H9 (cell line): ENCODE data around the gene SECTM1. TPM values are rescaled to one million over a fixed set of nuclear protein-coding genes. Genes with fewer than 3 reads are reported as not detected.
"Not testable (repeated sequence)": the region's sequence is repeated elsewhere in the genome, so short reads cannot be mapped to it uniquely, and the experiment has no call there.

Experiments used
- DNase-seq: peaks from one replicate; pipeline ENCODE4 v3.0.0-alpha.2; 2017
- H2AFZ ChIP-seq: one replicate; pipeline ENCODE4 v1.6.1; 2013; ENCODE audit warnings: mild to moderate bottlenecking, low read length, control low read depth, moderate library complexity
- H2AK5ac ChIP-seq: 2 replicates; pipeline ENCODE4 v1.6.1; 2013; ENCODE audit warnings: low read length, control low read depth, mixed read lengths; ENCODE audit not compliant: insufficient read length
- H2BK120ac ChIP-seq: one replicate; pipeline ENCODE4 v1.6.1; 2013; ENCODE audit warnings: low read depth, mild to moderate bottlenecking, low read length, control low read depth, inconsistent platforms; ENCODE audit not compliant: poor library complexity, severe bottlenecking
- H2BK12ac ChIP-seq: 2 replicates; pipeline ENCODE4 v1.6.1; 2013; ENCODE audit warnings: low read length, control low read depth, mixed read lengths, low read depth; ENCODE audit not compliant: insufficient read length
- H2BK15ac ChIP-seq: 2 replicates; pipeline ENCODE4 v1.6.1; 2013; ENCODE audit warnings: low read depth, low read length, control low read depth
- H2BK20ac ChIP-seq: one replicate; pipeline ENCODE4 v1.6.1; 2013; ENCODE audit warnings: low read depth, mild to moderate bottlenecking, low read length, control low read depth, inconsistent platforms; ENCODE audit not compliant: poor library complexity, severe bottlenecking
- H2BK5ac ChIP-seq: 2 replicates; pipeline ENCODE4 v1.6.1; 2013; ENCODE audit warnings: low read length, control low read depth, mixed read lengths; ENCODE audit not compliant: insufficient read length
- H3K14ac ChIP-seq: 2 replicates; pipeline ENCODE4 v1.6.1; 2013; ENCODE audit warnings: low read length, control low read depth; ENCODE audit not compliant: insufficient read depth
- H3K18ac ChIP-seq: 2 replicates; pipeline ENCODE4 v1.6.1; 2013; ENCODE audit warnings: low read depth, mild to moderate bottlenecking, mixed read lengths, low read length, control low read depth; ENCODE audit not compliant: insufficient read length
- H3K23ac ChIP-seq: 2 replicates; pipeline ENCODE4 v1.6.1; 2013; ENCODE audit warnings: low read length, control low read depth, mixed read lengths, low read depth; ENCODE audit not compliant: insufficient read length
- H3K23me2 ChIP-seq: 2 replicates; pipeline ENCODE4 v1.6.1; 2013; ENCODE audit warnings: low read depth, mild to moderate bottlenecking, mixed read lengths, low read length, control low read depth; ENCODE audit not compliant: insufficient read length, poor library complexity, severe bottlenecking
- H3K27ac ChIP-seq: 2 replicates; pipeline ENCODE4 v1.5.1; 2013; ENCODE audit warnings: low read length, control low read depth, mixed read lengths, low read depth; ENCODE audit not compliant: insufficient read length
- H3K27me3 ChIP-seq: 2 replicates; pipeline ENCODE4 v1.6.1; 2013; ENCODE audit warnings: low read length, control low read depth, inconsistent platforms; ENCODE audit not compliant: insufficient read depth
- H3K4ac ChIP-seq: 2 replicates; pipeline ENCODE4 v1.6.1; 2013; ENCODE audit warnings: low read depth, mild to moderate bottlenecking, control low read depth, inconsistent platforms, low read length, moderate library complexity
- H3K4me1 ChIP-seq: 2 replicates; pipeline ENCODE4 v1.6.1; 2013; ENCODE audit warnings: low read length, control low read depth, inconsistent platforms; ENCODE audit not compliant: insufficient read depth
- H3K4me2 ChIP-seq: 2 replicates; pipeline ENCODE4 v1.6.1; 2013; ENCODE audit warnings: low read length, control low read depth, mixed read lengths; ENCODE audit not compliant: insufficient read length, insufficient read depth
- H3K56ac ChIP-seq: 2 replicates; pipeline ENCODE4 v1.6.1; 2013; ENCODE audit warnings: low read depth, mild to moderate bottlenecking, mixed read lengths, low read length, control low read depth; ENCODE audit not compliant: insufficient read length
- H3K79me1 ChIP-seq: 2 replicates; pipeline ENCODE4 v1.6.1; 2013; ENCODE audit warnings: low read depth, mild to moderate bottlenecking, moderate library complexity, low read length, control low read depth, inconsistent platforms; ENCODE audit not compliant: insufficient read depth, poor library complexity, severe bottlenecking
- H3K79me2 ChIP-seq: 2 replicates; pipeline ENCODE4 v1.6.1; 2013; ENCODE audit warnings: low read length, control low read depth, inconsistent platforms; ENCODE audit not compliant: insufficient read depth
- H3K9ac ChIP-seq: 2 replicates; pipeline ENCODE4 v1.6.1; 2013; ENCODE audit warnings: low read length, control low read depth, mixed read lengths; ENCODE audit not compliant: insufficient read length; ENCODE audit errors: extremely low read depth
- H3K9me3 ChIP-seq: one replicate; pipeline ENCODE4 v1.6.1; 2013; ENCODE audit warnings: low read depth, low read length, inconsistent platforms; ENCODE audit not compliant: control insufficient read depth
- H3T11ph ChIP-seq: one replicate; pipeline ENCODE4 v1.6.1; 2013; ENCODE audit warnings: mild to moderate bottlenecking, low read length, control low read depth, inconsistent platforms
- H4K20me1 ChIP-seq: one replicate; pipeline ENCODE4 v1.6.1; 2013; ENCODE audit not compliant: control insufficient read depth, insufficient read length, insufficient read depth
- H4K5ac ChIP-seq: 2 replicates; pipeline ENCODE4 v1.6.1; 2013; ENCODE audit warnings: low read depth, mild to moderate bottlenecking, mixed read lengths, low read length, control low read depth; ENCODE audit not compliant: insufficient read length
- H4K8ac ChIP-seq: replicated peaks from 2 replicates; pipeline ENCODE4 v1.6.1; 2013; ENCODE audit warnings: low read length, control low read depth, mixed read lengths, low read depth; ENCODE audit not compliant: insufficient read length
- H4K91ac ChIP-seq: 2 replicates; pipeline ENCODE4 v1.6.1; 2013; ENCODE audit warnings: low read depth, mild to moderate bottlenecking, moderate library complexity, mixed read lengths, low read length, control low read depth; ENCODE audit not compliant: insufficient read length
- H3K27ac Mint-ChIP-seq, 3 experiments: 2 replicates in 2 of 3; 3 replicates in 1 of 3; pipeline ENCODE4 v1.8.0; 2020 to 2021; ENCODE audit warnings: mixed read lengths in 3 of 3, mild to moderate bottlenecking in 1 of 3, moderate library complexity in 1 of 3
- H3K27me3 Mint-ChIP-seq: 2 replicates; pipeline ENCODE4 v1.8.0; 2021; ENCODE audit warnings: low read depth, mild to moderate bottlenecking, moderate library complexity, mixed read lengths
- H3K36me3 Mint-ChIP-seq, 3 experiments: 2 replicates in 2 of 3; 3 replicates in 1 of 3; pipeline ENCODE4 v1.8.0; 2020 to 2021; ENCODE audit warnings: low read depth in 3 of 3, mixed read lengths in 3 of 3; ENCODE audit not compliant: insufficient read depth in 1 of 3
- H3K4me1 Mint-ChIP-seq, 2 experiments: 2 replicates each; pipeline ENCODE4 v1.8.0; 2020; ENCODE audit warnings: mixed read lengths in 2 of 2
- H3K4me3 Mint-ChIP-seq, 2 experiments: 2 replicates in 1 of 2; 3 replicates in 1 of 2; pipeline ENCODE4 v1.8.0; 2020 to 2021; ENCODE audit warnings: mild to moderate bottlenecking in 2 of 2, mixed read lengths in 2 of 2, moderate library complexity in 1 of 2
- H3K9me3 Mint-ChIP-seq, 2 experiments: 2 replicates in 1 of 2; 3 replicates in 1 of 2; pipeline ENCODE4 v1.8.0; 2020; ENCODE audit warnings: mild to moderate bottlenecking in 2 of 2, mixed read lengths in 2 of 2, moderate library complexity in 1 of 2
- CTCF ChIP-seq: fragments of 200-600 bp; sonication (generic); conservative IDR thresholded peaks from 3 replicates; pipeline ENCODE4 v1.8.0; 2021; ENCODE audit warnings: antibody characterized with exemption, mild to moderate bottlenecking
- WGBS: extraction: QIAGEN DNeasy Blood & Tissue Kit; methylation state at CpG from one replicate; pipeline ENCODE4 v1.1.7; 2013; ENCODE audit warnings: missing lambda C conversion rate, low lambda C conversion rate, mixed read lengths; ENCODE audit not compliant: insufficient read length; ENCODE audit errors: extremely low coverage; 5-methylcytosine and 5-hydroxymethylcytosine counted together
- total RNA-seq: library from RNA; stranded (reverse); gene quantifications from 2 replicates; pipeline ENCODE4 v1.2.1, GENCODE V29; 2021

The SECTM1 gene
- total RNA-seq, 1 experiment from 2014 or later, result 0.28 TPM

GRCh38 chr17:82377924-82378740 is 44.6 kb upstream of the SECTM1 start:
- H3K9ac ChIP-seq, result no peak overlapping the region
- no peak overlapping the region for H3K14ac ChIP-seq
- no peak overlapping the region for H2BK5ac ChIP-seq
- H3K23ac ChIP-seq, result no peak overlapping the region
- Mint-ChIP-seq H3K27me3 (peaks cover 24% of the 10 kb centered on the region), H3K36me3 (no peaks in the 10 kb centered on the region), H3K4me1 (peaks cover 3 to 8% of the 10 kb centered on the region in 2 experiments), H3K4me3 (no peak overlapping the region), H3K9me3 (no peaks in the 10 kb centered on the region), H3K27ac (no peak overlapping the region)
- DNase-seq, result no peak
- no peaks in the 10 kb centered on the region for H3K9me3 ChIP-seq
- no peak overlapping the region for H2BK20ac ChIP-seq
- WGBS, result no CpG with 5 or more reads among the region's 31 CpGs
- H3K18ac ChIP-seq, result no peak overlapping the region
- H2BK15ac ChIP-seq, result no peak overlapping the region
- no peaks in the 10 kb centered on the region for H3K79me2 ChIP-seq
- no peak overlapping the region for H2BK120ac ChIP-seq
- no peak overlapping the region for H4K5ac ChIP-seq
- no peak overlapping the region for H2AK5ac ChIP-seq
- no peak overlapping the region for H4K8ac ChIP-seq
- H3K27ac ChIP-seq, result no peak overlapping the region
- no peaks in the 10 kb centered on the region for H3K79me1 ChIP-seq
- H3K4ac ChIP-seq, result no peak overlapping the region
- no peaks in the 10 kb centered on the region for H3K23me2 ChIP-seq
- no peaks in the 10 kb centered on the region for H4K20me1 ChIP-seq
- H2AFZ ChIP-seq, result no peak overlapping the region
- H3K56ac ChIP-seq, result no peak overlapping the region
- no peaks in the 10 kb centered on the region; the same call in 1 of the 2 replicates for H3K27me3 ChIP-seq
- H3K4me1 ChIP-seq, result no peaks in the 10 kb centered on the region
- no peak for TF ChIP-seq CTCF
- H2BK12ac ChIP-seq, result no peak overlapping the region
- H3T11ph ChIP-seq, result no peak overlapping the region
- H3K4me2 ChIP-seq, result no peak overlapping the region
- H4K91ac ChIP-seq, result no peak overlapping the region

- H2AK5ac ChIP-seq, result not testable (repeated sequence)
These were observed 43.7 kb upstream of the SECTM1 start for GRCh38 chr17:82377294-82377693.

More at GRCh38 chr17:82377294-82377693, 43.7 kb upstream of the SECTM1 start:
- not testable (repeated sequence) for H3K9ac ChIP-seq, H3K79me2 ChIP-seq, H4K91ac ChIP-seq, H4K8ac ChIP-seq, H3K23ac ChIP-seq, H3K23me2 ChIP-seq, H2BK20ac ChIP-seq, H3K4me3 Mint-ChIP-seq, H3K27ac ChIP-seq, H3T11ph ChIP-seq, H3K18ac ChIP-seq, H4K20me1 ChIP-seq, H3K56ac ChIP-seq, H4K5ac ChIP-seq, H2AFZ ChIP-seq, H2BK12ac ChIP-seq, DNase-seq, H3K27ac Mint-ChIP-seq, H3K9me3 ChIP-seq, H2BK120ac ChIP-seq, H3K14ac ChIP-seq, H3K27me3 ChIP-seq, H3K9me3 Mint-ChIP-seq, H2BK5ac ChIP-seq, H2BK15ac ChIP-seq, H3K4me2 ChIP-seq, H3K4me1 ChIP-seq, H3K79me1 ChIP-seq, H3K36me3 Mint-ChIP-seq, H3K4ac ChIP-seq
- WGBS, result no CpG with 5 or more reads among the region's 5 CpGs
- peaks cover 33% of the 10 kb centered on the region for H3K27me3 Mint-ChIP-seq
- peaks cover 3 to 11% of the 10 kb centered on the region in 2 experiments for H3K4me1 Mint-ChIP-seq
